DMS79 treated with DMSO at 0.1 percent for 48 hours (cell line): Measurements from ENCODE around the gene RTBDN.
A peak's percentile ranks its signal among the peaks of the same experiment; 100 is the strongest.

Experiments
- DNase-seq: peaks from one replicate; lab custom pipeline; 2025; lab: John Stamatoyannopoulos, UW

Gene RTBDN

DNA sequence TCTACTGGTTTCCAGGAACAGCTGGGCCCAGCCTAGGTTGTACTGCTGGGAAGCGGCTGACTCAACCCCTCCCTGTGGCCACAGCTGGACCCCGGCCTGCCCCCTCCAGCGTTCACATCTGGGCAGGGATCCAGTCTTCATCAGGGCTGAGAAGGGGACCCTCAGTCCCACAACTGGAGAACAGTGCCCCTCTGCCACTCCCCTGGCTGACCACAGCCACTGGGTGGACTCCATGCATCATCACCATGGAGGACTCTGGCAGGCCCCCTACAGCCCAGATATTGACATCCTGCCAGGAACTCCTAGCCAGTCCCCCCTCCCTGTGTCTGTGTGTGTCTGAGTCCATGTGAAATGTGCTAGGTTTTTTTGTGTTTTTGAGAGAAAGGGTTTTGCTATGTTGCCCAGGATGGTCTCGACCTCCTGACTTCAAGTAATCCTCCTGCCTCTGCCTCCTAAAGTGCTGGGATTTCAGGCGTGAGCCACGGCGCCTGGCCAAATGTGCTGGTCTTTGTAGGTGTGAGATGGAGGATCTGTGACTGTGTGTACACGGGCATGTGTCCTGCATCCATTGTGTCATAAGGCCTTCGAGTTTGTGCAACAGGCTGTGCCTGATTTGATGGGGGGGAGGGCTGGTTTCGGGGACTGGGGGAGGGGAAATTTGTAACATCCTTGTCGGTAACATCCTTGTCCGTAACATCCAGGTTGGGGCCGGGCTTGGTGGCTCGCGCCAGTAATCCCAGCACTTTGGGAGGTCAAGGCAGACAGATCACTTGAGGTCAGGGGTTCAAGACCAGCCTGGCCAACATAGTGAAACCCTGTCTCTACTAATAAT lies 55.0 kb downstream of the RTBDN start:
- peak; percentile 61 for DNase-seq

DNA sequence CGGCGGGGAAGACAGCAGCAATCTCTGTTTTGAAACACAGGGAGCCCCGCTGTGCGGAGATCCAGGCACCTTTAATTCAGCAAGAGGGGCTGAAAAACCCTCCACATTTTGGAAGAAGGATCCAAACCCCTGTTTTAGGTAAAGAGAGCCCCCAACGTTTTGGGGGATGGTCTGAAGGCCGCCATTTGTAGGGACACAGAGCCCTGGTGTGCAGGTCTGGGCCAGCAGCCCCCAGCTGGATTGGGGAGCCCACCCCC lies 55.5 kb downstream of the RTBDN start:
- DNase-seq: peak; percentile 61

DNA sequence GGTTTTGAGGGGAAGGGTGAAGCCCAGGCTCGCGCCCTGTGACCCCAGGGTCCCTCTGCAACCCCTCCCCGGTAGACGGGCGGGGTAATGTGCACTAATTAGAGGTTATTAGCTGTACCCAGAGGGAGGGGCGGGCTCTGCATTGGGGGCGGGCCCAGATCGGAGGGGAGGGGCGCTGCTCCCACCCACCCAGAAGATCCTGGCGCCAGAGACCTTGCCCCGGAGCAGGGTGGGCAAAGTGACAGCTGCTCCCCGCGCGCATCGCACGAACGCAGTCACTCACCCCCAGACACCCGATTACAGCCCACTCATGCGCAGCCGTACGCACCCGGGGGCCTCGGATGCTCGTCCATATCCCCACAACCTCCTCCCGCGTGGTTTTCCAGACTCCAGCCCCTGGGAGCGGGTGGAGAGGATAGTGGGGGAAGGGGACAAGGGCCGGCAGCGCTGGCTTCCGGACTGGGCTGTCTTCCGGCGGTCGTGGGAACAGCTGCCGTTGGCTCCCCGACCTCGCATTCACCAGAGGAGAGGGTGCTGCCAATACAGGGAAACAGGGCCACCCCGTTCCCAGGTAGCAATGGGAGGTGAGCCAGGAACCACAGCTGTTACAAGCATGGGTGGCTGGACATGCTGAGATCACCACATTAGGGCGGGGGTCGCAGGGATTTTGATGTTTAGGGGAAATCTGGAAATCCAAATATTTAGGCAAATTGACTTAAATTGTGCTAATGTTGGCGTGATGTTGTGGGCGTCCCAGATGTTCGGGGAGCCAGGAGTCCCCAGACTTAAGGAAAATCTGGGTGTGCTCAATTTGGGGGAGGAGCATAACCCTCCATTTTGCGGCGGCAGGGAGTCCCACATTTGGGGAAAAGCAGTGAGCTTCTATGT lies 56.1 kb downstream of the RTBDN start:
- peak; percentile 90 for DNase-seq

DNA sequence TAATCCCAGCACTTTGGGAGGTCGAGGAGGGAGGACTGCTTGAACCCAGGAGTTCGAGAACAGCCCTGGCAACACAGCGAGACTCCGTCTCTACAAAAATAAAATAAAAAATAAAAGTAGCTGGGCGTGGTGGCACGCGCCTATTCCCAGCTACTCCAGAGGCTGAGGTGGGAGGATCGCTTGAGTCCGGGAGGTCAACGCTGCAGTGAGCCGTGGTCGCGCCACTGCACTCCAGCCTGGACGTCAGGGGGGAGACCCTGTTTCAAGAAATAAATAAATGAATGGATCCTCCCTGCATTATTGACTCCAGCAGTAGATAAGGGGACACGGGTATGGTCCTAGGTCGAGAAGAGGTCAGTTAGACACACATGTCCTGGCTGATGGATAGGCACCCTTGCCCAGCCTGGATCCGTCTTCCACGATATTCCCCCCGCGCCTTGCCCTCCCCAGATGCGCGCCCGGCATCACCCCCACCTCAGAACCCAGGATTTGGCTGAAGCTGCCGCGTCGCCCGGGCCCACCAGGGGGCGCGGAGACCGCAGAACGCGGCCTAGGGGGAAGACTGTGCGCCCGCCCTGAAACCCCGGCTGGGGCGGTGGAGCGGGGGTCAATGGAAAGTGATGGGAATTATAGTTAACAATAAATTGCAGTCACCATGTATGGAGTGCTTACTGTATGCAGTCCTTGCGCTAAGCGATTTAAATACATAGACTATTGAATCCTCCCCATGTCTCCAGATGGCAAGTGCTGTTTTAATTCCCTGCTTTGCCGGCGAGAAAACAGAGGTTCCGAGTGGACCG lies 57.0 kb downstream of the RTBDN start:
- peak; percentile 86 for DNase-seq
